Anterior cingulate cortex (tissue), 58 donors: Measurements from ENCODE around the gene CRYGN.
A peak's percentile ranks its signal among the peaks of the same experiment; 100 is the strongest.

Experiments used
- DNase-seq, 58 donors: peaks; one replicate each; lab custom pipeline; 2025; lab: John Stamatoyannopoulos, UW

CRYGN gene, protein sequence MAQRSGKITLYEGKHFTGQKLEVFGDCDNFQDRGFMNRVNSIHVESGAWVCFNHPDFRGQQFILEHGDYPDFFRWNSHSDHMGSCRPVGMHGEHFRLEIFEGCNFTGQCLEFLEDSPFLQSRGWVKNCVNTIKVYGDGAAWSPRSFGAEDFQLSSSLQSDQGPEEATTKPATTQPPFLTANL

DNA sequence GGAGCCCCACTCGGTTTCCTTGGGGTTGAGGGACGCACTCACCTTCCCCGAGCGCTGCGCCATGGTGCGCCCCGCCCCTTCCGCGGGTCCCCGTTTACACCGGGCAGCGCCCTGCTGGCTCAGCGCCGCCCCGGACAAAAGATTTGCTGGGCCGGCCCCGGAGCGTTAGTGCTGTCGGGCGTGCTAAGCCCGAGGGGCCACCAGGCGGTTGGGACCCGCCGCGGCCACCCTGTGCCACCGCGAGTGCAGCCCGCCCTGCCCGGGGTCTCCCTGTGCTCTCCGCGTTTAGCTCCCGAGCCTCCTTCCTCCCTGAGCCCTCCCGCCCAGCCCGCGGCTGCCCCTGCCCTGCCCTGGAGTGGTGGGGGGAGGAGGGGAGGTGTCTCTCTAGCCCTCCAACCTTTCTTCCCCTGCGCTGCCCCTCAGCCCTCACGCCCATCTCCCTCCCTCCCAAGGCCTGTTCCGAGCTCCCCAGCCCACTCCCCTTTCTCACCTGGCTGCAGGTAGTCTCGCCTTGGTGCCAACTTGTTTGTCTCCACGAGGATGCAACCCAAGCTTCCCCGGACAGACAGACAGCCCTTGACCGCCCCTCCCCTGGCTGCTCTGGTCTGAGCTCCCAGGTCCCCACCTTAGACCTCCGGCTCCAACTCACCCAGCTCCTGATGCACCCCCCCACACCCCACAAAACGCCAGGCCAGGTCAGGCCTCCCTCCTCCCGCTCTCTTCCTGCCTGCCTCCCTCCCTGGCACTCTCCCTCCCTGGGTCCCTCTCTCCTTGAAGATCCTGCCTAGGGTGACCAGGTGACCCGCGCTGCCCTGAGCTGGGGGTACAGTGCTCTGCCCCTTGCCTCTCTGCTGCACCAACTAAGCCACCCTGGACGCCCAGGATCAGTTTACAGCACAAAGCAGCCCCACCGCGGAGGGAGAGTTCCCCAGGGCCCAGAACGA is at the start of gene CRYGN:
TSS of gene CRYGN (minus strand) at position 287 of the 944 bp plus-strand sequence. CDS start at position 63, 224 bp downstream.
- no peak for DNase-seq

DNA sequence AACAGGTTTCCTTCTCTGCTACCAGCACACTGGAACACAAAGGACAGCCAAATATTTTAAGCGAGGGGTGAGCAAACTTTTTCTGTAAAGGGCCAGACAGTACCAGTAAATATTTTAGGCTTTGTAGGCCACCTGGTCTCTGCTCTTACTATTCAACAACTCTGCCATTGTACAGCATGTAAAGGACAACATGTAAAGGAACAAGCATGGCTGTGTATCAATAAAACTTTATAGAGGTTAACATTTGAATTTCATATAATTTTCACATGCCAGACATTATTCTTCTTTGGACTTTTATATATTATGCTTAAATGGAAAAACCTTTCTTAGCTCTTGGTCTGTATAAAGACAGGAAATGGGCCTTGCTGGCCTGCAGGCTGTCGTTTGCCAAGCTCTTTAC is 49.6 kb upstream of the CRYGN start:
- no peak for DNase-seq

DNA sequence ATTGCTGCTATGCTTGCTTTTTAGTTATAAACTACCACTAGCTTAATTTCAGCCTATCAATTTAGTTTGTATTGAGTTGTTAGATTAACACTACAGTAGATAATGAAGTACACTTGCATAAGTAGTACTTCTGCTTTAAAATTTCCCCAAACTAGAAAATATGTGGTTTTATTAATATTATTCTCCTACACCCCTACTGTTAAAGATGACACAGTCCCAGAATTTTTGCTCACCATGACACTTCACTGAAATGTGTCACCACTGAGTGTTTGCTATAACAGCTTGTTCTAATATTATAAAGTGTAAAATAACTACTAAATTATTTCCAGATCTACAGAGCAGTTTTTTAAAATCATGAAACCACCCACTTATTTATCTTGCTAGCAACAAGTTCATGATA is 48.2 kb upstream of the CRYGN start:
- DNase-seq, result no peak

DNA sequence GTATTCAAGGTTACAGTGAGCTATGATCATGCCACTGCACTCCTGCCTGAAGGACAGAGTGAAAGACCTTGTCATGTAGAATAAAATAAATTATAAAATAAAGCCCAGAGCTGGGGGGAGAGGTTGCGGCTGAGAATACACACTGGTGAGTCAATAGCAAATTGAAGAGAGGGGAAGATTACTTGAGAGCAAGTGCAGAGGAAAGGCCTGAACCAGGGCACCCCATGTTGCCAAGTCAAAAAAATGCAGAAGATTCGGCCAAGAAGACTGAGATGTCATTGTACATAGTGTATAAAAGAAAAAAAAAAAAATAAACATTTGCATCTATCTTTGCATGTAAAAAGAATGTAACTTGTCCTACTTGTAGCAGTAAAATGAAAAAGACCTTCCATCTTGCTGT is 47.3 kb upstream of the CRYGN start:
- no peak for DNase-seq

DNA sequence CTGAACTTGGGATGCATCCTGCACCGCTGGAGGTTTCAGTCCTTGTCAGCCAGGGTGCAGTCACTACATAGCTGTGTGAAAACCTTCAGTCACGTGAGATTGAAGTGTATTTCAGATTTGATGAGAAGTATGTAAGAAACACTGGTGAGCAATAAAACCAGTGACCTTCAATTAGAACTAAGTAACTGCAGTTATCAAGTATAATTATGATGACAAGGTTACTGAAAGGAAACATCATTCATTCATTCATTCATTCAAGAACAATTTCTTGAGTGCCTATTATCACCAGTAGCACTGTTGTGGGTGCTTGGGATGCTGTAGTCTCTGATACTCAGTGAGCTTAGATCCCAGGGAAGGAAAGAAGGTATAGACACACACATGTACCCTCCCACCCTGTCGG is 46.1 kb upstream of the CRYGN start:
- no peak for DNase-seq

DNA sequence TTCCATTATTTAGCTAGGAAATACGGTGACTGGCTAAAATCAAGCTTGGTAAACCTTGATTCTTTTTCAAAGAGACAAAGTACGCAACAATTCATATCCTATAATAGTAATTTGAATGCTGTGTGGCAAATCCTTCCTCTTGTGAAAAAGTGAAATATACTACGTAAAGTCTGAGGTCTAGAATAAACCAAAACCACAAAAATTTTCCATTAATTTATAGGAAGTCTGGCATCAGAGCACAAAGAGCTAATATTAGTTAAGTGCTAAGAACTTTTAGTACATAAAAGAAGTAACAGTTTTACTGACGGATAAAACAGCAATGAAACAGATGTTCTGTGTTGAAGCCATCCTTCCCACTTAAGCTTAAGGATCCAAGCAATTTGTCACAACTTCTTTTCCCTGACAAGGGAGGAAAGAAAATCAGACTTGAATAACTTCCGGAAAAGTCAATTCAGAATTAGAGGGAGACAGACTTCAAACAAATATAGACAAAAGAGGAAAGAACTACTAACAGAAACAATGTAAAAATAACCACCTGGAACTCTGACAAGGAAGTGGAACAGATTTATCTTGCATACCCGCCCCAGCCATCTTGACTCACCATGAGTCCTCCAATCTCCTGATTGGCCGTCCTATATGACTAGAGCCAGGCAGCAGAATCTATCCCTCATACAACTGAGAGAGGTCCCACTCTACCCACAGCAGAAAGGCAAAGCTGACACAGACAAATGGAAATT is 45.2 kb upstream of the CRYGN start:
- peak in 8 of 58 donors; percentile 7 to 65 (median 16) for DNase-seq

DNA sequence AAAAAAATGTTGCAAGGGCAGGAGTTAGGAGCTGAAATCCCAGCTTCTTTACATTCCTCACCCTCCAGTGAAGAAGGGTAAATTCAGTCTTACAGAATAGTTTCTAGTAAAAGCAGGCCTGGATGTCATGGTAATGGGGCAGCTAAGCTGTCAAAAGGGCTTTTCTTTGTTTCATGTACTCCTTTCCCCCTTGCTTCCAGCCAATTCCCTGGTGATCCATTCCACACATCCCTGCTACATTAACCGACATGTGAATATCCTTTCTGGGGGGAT is 43.7 kb upstream of the CRYGN start:
- no peak for DNase-seq

DNA sequence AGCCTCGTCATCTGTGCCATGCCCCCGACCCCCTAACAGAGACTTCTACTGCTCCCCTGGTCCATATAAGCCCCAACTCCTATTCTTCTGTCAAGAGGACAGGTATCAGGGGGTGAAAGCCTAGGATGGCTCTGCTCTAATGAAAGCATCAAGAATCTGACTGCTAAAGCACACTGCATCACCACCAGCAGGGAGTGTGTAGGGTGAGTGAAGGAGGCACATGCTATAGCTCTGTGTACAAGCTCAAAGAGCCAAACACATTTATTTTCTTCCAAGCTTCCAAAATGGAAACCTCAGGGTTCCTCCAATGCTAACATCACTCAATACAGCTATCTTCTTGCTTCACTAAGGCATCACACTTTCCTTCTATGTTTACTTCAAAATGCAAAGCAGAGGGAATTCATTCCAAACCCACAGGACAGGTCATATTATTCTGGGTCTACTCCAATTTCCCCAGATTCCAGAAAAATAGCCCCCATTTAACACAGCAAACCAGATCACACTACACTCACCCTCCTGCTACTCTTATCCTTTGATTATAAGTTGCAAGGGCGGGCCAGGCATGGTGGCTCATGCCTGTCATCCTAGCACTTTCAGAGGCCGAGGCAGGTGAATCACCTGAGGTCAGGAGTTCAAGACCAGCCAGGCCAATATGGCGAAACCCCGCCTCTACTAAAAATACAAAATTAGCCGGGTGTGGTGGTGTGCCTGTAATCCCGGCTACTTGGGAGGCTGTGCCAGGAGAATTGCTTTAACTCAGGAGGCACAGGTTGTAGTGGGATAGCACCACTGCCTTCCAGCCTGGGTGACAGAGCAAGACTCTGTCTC is 43.2 kb upstream of the CRYGN start:
- DNase-seq, result no peak

DNA sequence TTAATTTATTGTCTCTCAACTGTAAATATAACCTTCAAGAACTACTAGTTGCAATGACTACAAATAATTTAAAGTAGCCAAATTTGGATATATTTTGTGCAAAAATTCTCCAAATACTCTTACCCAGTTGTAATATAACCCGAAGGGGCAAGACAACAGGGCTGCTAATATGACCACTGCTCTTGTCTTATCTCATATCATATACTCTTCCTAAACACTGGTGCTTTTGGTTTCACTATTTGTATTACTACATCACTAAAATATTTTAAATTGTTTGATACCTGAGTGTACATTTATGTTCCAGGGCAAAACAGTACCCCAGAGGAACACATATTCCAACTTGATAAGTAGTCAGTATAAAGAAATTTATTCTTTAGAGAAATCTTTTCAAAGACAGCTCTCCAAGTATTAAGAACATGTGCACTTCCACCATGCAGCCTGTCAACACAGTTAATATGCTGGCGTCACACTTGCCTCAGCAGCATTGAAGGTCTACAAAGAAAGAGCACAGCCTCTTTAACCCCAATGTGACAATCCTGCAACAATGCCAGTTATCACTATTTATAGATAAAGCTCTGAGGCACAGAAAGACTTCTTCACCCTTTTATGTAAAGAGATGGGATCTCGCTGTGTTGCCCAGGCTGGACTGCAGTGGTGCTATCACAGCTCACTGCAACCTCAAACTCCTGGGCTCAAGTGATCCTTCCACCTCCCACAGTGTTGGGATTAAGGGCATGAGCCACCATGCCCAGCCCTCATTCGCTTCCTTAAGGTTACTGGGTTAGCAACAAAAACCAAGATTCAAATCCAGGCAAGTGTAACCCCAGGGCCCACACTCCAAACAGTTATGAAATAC is 41.9 kb upstream of the CRYGN start:
- no peak for DNase-seq

DNA sequence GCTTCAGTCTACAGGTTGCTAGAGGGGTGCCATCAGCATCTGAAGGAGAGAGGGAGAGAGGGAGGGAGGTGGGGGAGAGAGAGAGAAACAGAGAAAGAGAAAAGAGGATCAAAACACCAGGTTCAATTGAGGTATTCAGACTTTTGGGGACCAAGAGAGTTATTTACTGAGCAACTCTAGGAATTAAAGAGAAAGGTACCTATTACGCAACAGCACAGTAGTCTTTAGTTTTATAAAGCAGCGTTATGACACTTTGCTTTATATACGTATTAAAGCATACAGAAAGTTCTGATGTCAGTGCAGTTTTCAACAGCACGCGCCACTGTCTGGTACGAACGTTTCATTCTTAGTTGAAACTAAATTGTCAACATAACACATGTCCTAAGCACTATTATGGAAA is 37.9 kb upstream of the CRYGN start:
- DNase-seq, result no peak

DNA sequence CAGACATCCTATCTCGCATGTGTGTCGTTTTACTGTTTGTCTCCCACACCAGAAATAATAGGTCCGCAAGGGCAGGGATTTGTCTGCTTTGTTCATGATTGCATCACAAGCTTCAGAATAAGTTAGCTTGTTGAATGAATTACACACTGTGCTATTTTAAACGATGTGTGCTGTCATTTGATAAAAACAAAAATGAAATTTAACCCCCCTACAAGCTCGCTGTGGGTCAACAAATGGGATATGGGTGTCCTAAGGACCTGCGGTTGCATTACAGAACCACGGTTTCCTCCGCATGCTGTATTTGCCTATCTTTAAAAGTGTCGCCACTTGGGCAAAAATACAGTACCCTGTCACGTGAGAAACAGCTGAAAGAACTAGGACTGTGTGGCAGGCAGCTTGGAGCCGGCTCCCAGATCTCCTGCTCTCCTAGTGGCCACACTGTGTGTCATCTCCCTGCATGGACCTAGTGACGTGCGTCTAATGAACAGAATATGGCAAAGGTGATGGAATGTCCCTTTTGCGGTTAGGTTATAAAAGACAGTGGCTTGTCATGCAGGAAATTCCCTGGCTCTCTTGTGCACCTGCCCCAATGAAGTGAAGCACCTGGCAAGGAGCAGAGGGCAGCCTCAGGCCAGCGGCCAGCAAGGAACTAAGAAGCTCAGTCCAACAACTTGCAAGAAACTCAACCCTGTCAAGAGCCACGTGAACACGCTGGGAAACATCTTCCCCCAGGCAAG is 32.9 kb upstream of the CRYGN start:
- DNase-seq, result no peak

DNA sequence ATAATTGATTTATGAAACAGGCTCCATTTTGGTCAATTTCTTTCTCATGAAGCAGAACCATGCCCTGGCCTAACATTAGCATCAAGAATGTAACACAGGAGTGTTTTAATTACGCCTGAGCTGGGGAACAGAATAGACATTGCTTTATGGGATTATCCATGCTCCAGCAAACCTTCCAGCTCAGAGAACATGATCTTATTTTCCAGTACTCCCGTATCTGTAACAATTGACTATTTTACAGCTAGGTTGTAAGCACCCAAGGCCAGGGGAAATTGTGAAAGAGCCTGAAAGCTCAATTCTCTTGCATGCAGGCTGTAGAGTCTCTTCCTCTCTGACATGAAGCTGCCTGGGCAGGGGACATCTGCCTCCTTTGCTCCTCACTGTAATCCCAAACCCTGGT is 30.8 kb upstream of the CRYGN start:
- no peak for DNase-seq

DNA sequence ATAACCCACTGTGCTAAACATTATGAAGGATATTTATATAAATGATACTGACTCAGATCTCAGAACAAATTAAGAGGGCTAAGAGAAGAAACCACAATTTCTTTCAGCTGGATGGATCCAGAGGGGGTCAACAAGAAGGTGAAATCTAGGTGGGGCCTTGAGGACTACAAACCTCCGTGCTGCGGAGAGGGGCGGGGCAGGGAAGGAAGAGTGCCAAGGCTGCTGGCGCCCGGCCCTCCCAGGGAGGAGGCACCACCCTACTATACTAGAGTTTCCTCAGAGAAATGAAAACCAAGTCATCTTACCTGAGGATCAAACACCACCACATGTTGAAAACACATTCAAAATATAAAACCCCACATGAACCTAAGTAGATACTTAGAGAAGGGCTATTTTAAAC is 29.3 kb upstream of the CRYGN start:
- no peak for DNase-seq

DNA sequence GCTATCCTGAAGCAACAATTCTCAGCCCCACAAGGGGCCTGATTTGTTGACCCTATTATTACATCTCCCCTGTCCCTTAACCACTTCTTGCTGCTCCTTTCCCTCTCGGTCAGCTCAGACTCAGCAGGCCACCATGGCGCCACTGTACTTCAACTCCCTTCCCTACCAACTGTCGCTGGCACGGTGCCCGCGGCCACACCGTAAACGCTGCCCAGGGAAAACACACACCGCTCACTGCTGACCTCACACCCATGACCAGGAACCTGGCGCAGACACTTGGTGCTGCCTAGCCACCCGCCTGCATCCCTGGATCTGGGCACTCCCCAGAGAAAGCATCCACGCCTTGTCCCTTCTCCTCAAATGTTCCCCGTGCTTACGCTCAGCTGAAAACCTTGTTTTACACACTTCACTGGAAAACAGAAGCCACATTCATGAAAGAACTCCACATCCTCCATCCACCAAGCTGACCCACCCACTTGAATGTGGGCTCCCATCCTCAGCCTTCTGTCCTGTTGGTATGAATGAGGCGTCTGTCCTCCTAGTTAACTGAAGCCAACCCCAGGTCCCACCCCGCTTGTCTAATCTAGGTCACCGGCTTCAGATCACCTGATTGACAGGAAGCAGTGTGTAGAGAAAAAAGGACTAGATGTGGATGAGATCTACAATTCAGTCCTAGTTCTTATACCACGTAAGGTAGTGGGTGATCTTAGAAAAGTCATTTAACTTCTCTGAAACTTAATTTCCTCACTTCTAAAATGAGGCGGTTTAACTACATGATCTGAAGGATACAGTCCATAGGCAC is 28.5 kb upstream of the CRYGN start:
- peak in 17 of 58 donors; percentile 10 to 51 (median 15) for DNase-seq

DNA sequence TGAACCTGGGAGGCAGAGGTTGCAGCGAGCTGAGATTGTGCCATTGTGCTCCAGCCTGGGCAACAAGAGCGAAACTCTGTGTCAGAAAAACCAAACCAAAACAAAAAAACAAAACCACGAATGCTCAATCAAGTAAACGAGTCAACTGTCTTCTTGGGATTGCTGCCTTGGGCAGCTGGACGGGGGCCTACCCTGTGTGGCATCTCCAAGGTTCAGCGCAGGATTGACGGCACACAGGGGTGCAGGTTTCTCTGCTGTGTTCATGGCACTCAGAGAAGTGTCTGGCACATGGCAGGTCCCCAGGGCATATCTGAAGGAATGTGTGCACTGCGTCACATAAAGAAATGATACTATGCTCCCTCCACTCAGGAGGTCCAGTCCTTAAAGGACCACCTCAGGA is 25.2 kb upstream of the CRYGN start:
- no peak for DNase-seq

DNA sequence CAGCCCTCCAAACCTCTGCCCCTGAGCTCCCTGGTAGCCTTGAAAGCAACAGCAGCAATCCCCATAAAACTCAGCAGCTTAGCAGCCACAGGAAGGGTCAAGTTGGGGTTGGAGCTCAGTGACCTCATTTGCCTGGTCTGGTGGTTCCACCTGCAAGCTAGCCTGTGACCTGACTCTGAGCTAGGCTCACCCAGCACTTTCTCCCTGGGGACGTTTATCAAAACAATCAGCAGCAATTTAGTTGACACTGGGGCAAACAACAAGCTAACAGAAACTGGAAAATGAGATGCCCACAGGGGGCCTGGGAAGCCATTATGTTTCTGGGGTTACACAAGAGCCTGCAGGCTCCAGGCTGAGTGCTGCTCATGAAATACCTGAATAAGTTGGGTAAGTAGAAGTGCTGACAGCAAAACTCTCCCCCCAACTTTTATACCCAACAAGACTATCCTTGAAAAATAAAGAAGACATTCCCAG is 22.4 kb upstream of the CRYGN start:
- DNase-seq, result no peak

DNA sequence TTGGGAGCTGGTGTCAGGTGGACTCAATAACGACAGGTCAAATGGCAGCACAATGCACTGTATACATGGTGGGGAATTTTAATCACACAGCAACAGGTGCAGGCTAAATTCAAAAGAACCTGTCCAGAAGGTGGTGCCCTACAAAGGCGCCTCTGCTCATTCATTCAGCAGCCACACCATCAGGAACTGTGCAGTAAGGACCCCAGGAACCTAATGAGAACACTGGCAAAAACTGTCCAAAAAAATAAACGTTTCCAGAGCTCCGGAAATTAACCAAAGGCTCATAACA is 21.9 kb upstream of the CRYGN start:
- no peak for DNase-seq
